Measurements from ENCODE around the gene TPD52L1.
"Not testable (repeated sequence)": the region's sequence is repeated elsewhere in the genome, so short reads cannot be mapped to it uniquely, and the experiment has no call there.

The TPD52L1 gene

GRCh38 chr6:125157725-125158124 is 4.2 kb downstream of the TPD52L1 start:
- no peaks in the 10 kb centered on the region for H3K4me1 ChIP-seq (ENCODE audit: control insufficient read depth, low read length)
- no peak overlapping the region for H3K27ac ChIP-seq (ENCODE audit: low read depth, low read length)

GRCh38 chr6:125163339-125163738 is 9.8 kb downstream of the TPD52L1 start:
- not testable (repeated sequence) for H3K4me2 ChIP-seq (ENCODE audit: low read length); H3K9me2 ChIP-seq (replicated peaks; ENCODE audit: control insufficient read depth, low read length)

More at GRCh38 chr6:125157725-125158124, 4.2 kb downstream of the TPD52L1 start:
- H3K79me2 ChIP-seq (ENCODE audit: control insufficient read depth, low read length), result no peaks in the 10 kb centered on the region
- no peaks in the 10 kb centered on the region for H3K36me3 ChIP-seq (ENCODE audit: control insufficient read depth, low read length)
- no peaks in the 10 kb centered on the region for H3K9me2 ChIP-seq (replicated peaks; ENCODE audit: control insufficient read depth, low read length)
- TF ChIP-seq EZH2phosphoT487 (IDR thresholded peaks at IDR 0.05; ENCODE audit: borderline replicate concordance, low read length) (no peak), CTCF (IDR thresholded peaks at IDR 0.05; ENCODE audit: low read depth, low read length, poor library complexity, severe bottlenecking) (no peak)
- H3K9me3 ChIP-seq (ENCODE audit: control insufficient read depth, insufficient read depth, low read length), result no peaks in the 10 kb centered on the region
- no peaks in the 10 kb centered on the region for H3K27me3 ChIP-seq (ENCODE audit: control insufficient read depth, low read length)
- no peaks in the 10 kb centered on the region for H3F3A ChIP-seq (ENCODE audit: control insufficient read depth, insufficient read depth)
- H4K20me1 ChIP-seq (ENCODE audit: control insufficient read depth, insufficient read depth, low read depth, low read length), result no peaks in the 10 kb centered on the region
- no peak overlapping the region for H3K4me2 ChIP-seq (ENCODE audit: low read length)
- H3K4me3 ChIP-seq (ENCODE audit: low read length), result no peak overlapping the region

GRCh38 chr6:125163811-125164210 is 10.2 kb downstream of the TPD52L1 start:
- TF ChIP-seq CTCF (IDR thresholded peaks at IDR 0.05; ENCODE audit: low read depth, low read length, poor library complexity, severe bottlenecking) (no peak), EZH2phosphoT487 (IDR thresholded peaks at IDR 0.05; ENCODE audit: borderline replicate concordance, low read length) (no peak)
- Histone ChIP-seq H3K9me3 (ENCODE audit: control insufficient read depth, insufficient read depth, low read length) (no peaks in the 10 kb centered on the region), H3K4me2 (ENCODE audit: low read length) (no peak overlapping the region), H3K36me3 (ENCODE audit: control insufficient read depth, low read length) (no peaks in the 10 kb centered on the region), H3K4me3 (ENCODE audit: low read length) (no peak overlapping the region), H3K27me3 (ENCODE audit: control insufficient read depth, low read length) (no peaks in the 10 kb centered on the region), H3K79me2 (ENCODE audit: control insufficient read depth, low read length) (no peaks in the 10 kb centered on the region), H3K9me2 (replicated peaks; ENCODE audit: control insufficient read depth, low read length) (no peaks in the 10 kb centered on the region), H3K27ac (ENCODE audit: low read depth, low read length) (no peak overlapping the region), H3F3A (ENCODE audit: control insufficient read depth, insufficient read depth) (no peaks in the 10 kb centered on the region), H4K20me1 (ENCODE audit: control insufficient read depth, insufficient read depth, low read depth, low read length) (no peaks in the 10 kb centered on the region), H3K4me1 (ENCODE audit: control insufficient read depth, low read length) (no peaks in the 10 kb centered on the region)

More at GRCh38 chr6:125163339-125163738, 9.8 kb downstream of the TPD52L1 start:
- not testable (repeated sequence) for H3K79me2 ChIP-seq (ENCODE audit: control insufficient read depth, low read length); H3K4me3 ChIP-seq (ENCODE audit: low read length); H3F3A ChIP-seq (ENCODE audit: control insufficient read depth, insufficient read depth); H3K27ac ChIP-seq (ENCODE audit: low read depth, low read length); H4K20me1 ChIP-seq (ENCODE audit: control insufficient read depth, insufficient read depth, low read depth, low read length); H3K4me1 ChIP-seq (ENCODE audit: control insufficient read depth, low read length); H3K27me3 ChIP-seq (ENCODE audit: control insufficient read depth, low read length); H3K9me3 ChIP-seq (ENCODE audit: control insufficient read depth, insufficient read depth, low read length); H3K36me3 ChIP-seq (ENCODE audit: control insufficient read depth, low read length)

- no peak overlapping the region for H3K4me3 ChIP-seq (ENCODE audit: low read length)
- H3K27ac ChIP-seq (ENCODE audit: low read depth, low read length), result no peak overlapping the region
- H3F3A ChIP-seq (ENCODE audit: control insufficient read depth, insufficient read depth), result no peaks in the 10 kb centered on the region
- H3K36me3 ChIP-seq (ENCODE audit: control insufficient read depth, low read length), result no peaks in the 10 kb centered on the region
- no peaks in the 10 kb centered on the region for H3K79me2 ChIP-seq (ENCODE audit: control insufficient read depth, low read length)
- H3K9me3 ChIP-seq (ENCODE audit: control insufficient read depth, insufficient read depth, low read length), result no peaks in the 10 kb centered on the region
- no peaks in the 10 kb centered on the region for H3K27me3 ChIP-seq (ENCODE audit: control insufficient read depth, low read length)
- H4K20me1 ChIP-seq (ENCODE audit: control insufficient read depth, insufficient read depth, low read depth, low read length), result no peaks in the 10 kb centered on the region
- H3K9me2 ChIP-seq (replicated peaks; ENCODE audit: control insufficient read depth, low read length), result no peaks in the 10 kb centered on the region
- H3K4me1 ChIP-seq (ENCODE audit: control insufficient read depth, low read length), result no peaks in the 10 kb centered on the region
- TF ChIP-seq CTCF (IDR thresholded peaks at IDR 0.05; ENCODE audit: low read depth, low read length, poor library complexity, severe bottlenecking) (no peak), EZH2phosphoT487 (IDR thresholded peaks at IDR 0.05; ENCODE audit: borderline replicate concordance, low read length) (no peak)
- no peak overlapping the region for H3K4me2 ChIP-seq (ENCODE audit: low read length)
Measured at GRCh38 chr6:125164696-125165095, 11.1 kb downstream of the TPD52L1 start.
